Muscle of leg (tissue), 11 donors: Measurements from ENCODE around the gene GLTP. TPM values are rescaled to one million over a fixed set of nuclear protein-coding genes. Genes with fewer than 3 reads are reported as not detected.

Experiments used
- DNase-seq: peaks from one replicate; pipeline ENCODE4 v3.0.0; 2013
- H3K27ac ChIP-seq: one replicate; pipeline ENCODE4 v1.5.1; 2013; ENCODE audit warnings: mild to moderate bottlenecking, low read length, control low read depth
- H3K27me3 ChIP-seq: one replicate; pipeline ENCODE4 v1.6.1; 2013; ENCODE audit warnings: low read length; ENCODE audit not compliant: control insufficient read depth, insufficient read depth
- H3K36me3 ChIP-seq: one replicate; pipeline ENCODE4 v1.6.1; 2013; ENCODE audit warnings: low read length; ENCODE audit not compliant: control insufficient read depth, insufficient read depth
- H3K4me1 ChIP-seq: one replicate; pipeline ENCODE4 v1.6.1; 2013; ENCODE audit warnings: low read length; ENCODE audit not compliant: control insufficient read depth, insufficient read depth
- H3K4me3 ChIP-seq: one replicate; pipeline ENCODE4 v1.5.1; 2013; ENCODE audit warnings: low read length, control low read depth
- H3K9me3 ChIP-seq: replicated peaks from 2 replicates; pipeline ENCODE4 v1.6.1; 2013; ENCODE audit warnings: low read depth, low read length; ENCODE audit not compliant: control insufficient read depth
- WGBS: methylation state at CpG from one replicate; pipeline ENCODE4 v1.1.5; 2013; ENCODE audit warnings: missing lambda C conversion rate; ENCODE audit not compliant: insufficient coverage; 5-methylcytosine and 5-hydroxymethylcytosine counted together
- polyA plus RNA-seq, 8 donors: library from polyadenylated mRNA; unstranded; fragments of 120-200 nt; gene quantifications; one replicate each; pipeline versions ENCODE4 v1.2.1 to v1.2.3, GENCODE V29; 2013; ENCODE audit warnings: inconsistent platforms in 1 of 8, low replicate concordance in 1 of 8; ENCODE audit not compliant: insufficient read length in 8 of 8, insufficient read depth in 1 of 8
- total RNA-seq: library from RNA; stranded (reverse); fragments of 120-200 nt; gene quantifications from one replicate; pipeline ENCODE4 v1.2.4, GENCODE V29; 2013

GLTP gene
- total and polyA plus RNA-seq, 9 donors = 17.9 to 34.2 (median 22.4) TPM

GRCh38 chr12:109827080-109827479, 53.3 kb downstream of the GLTP start:
- WGBS = no CpG with 5 or more reads among the region's 3 CpGs
- peaks cover 8% of the 10 kb centered on the region for H3K27me3 ChIP-seq
- H3K36me3 ChIP-seq = no peaks in the 10 kb centered on the region
- no peaks in the 10 kb centered on the region for H3K9me3 ChIP-seq
- DNase-seq = no peak
- no peak overlapping the region for H3K4me3 ChIP-seq
- no peaks in the 10 kb centered on the region for H3K4me1 ChIP-seq
- H3K27ac ChIP-seq = no peak overlapping the region

- no peaks in the 10 kb centered on the region for H3K36me3 ChIP-seq
- no peak overlapping the region for H3K27ac ChIP-seq
- H3K9me3 ChIP-seq = no peaks in the 10 kb centered on the region
- H3K4me1 ChIP-seq = no peaks in the 10 kb centered on the region
- no peaks in the 10 kb centered on the region for H3K27me3 ChIP-seq
- 80% methylated on average over 1 of the region's 8 CpGs for WGBS
- no peak overlapping the region for H3K4me3 ChIP-seq
- no peak for DNase-seq
These were observed 55.6 kb downstream of the GLTP start for GRCh38 chr12:109824731-109825130.

GRCh38 chr12:109822951-109823411, 57.4 kb downstream of the GLTP start:
- H3K9me3 ChIP-seq = no peaks in the 10 kb centered on the region
- 70% methylated on average over 15 of the region's 15 CpGs for WGBS
- DNase-seq = no peak
- no peak overlapping the region for H3K4me3 ChIP-seq
- H3K27me3 ChIP-seq = no peaks in the 10 kb centered on the region
- H3K27ac ChIP-seq = no peak overlapping the region
- no peaks in the 10 kb centered on the region for H3K4me1 ChIP-seq
- H3K36me3 ChIP-seq = no peaks in the 10 kb centered on the region

GRCh38 chr12:109822416-109822815, 57.9 kb downstream of the GLTP start:
- no peak overlapping the region for H3K27ac ChIP-seq
- 72% methylated on average over 5 of the region's 7 CpGs for WGBS
- H3K36me3 ChIP-seq = no peaks in the 10 kb centered on the region
- no peak for DNase-seq
- H3K4me1 ChIP-seq = no peaks in the 10 kb centered on the region
- no peaks in the 10 kb centered on the region for H3K9me3 ChIP-seq
- no peak overlapping the region for H3K4me3 ChIP-seq
- H3K27me3 ChIP-seq = no peaks in the 10 kb centered on the region

- H3K4me3 ChIP-seq = no peak overlapping the region
- no peaks in the 10 kb centered on the region for H3K9me3 ChIP-seq
- no peaks in the 10 kb centered on the region for H3K36me3 ChIP-seq
- no peaks in the 10 kb centered on the region for H3K27me3 ChIP-seq
- no peak for DNase-seq
- H3K4me1 ChIP-seq = no peaks in the 10 kb centered on the region
- no peak overlapping the region for H3K27ac ChIP-seq
These were observed 58.4 kb downstream of the GLTP start for GRCh38 chr12:109821968-109822367.

GRCh38 chr12:109820816-109821381, 59.4 kb downstream of the GLTP start:
- Histone ChIP-seq H3K27me3 (no peaks in the 10 kb centered on the region), H3K4me3 (no peak overlapping the region), H3K4me1 (no peaks in the 10 kb centered on the region), H3K9me3 (no peaks in the 10 kb centered on the region), H3K36me3 (no peaks in the 10 kb centered on the region), H3K27ac (no peak overlapping the region)
- WGBS = 54% methylated on average over 13 of the region's 16 CpGs
- no peak for DNase-seq

GRCh38 chr12:109818905-109819500, 61.3 kb downstream of the GLTP start:
- no peaks in the 10 kb centered on the region for H3K4me1 ChIP-seq
- H3K36me3 ChIP-seq = no peaks in the 10 kb centered on the region
- DNase-seq = no peak
- H3K9me3 ChIP-seq = no peaks in the 10 kb centered on the region
- 70% methylated on average over 4 of the region's 10 CpGs for WGBS
- H3K27me3 ChIP-seq = no peaks in the 10 kb centered on the region
- H3K27ac ChIP-seq = no peak overlapping the region
- H3K4me3 ChIP-seq = no peak overlapping the region

- no peak for DNase-seq
- no peaks in the 10 kb centered on the region for H3K9me3 ChIP-seq
- H3K36me3 ChIP-seq = no peaks in the 10 kb centered on the region
- no peak overlapping the region for H3K4me3 ChIP-seq
- no peaks in the 10 kb centered on the region for H3K27me3 ChIP-seq
- no peaks in the 10 kb centered on the region for H3K4me1 ChIP-seq
- WGBS = no CpG with 5 or more reads among the region's 9 CpGs
- no peak overlapping the region for H3K27ac ChIP-seq
These were observed 62.1 kb downstream of the GLTP start for GRCh38 chr12:109818253-109818652.

GRCh38 chr12:109817627-109818231, 62.6 kb downstream of the GLTP start:
- Histone ChIP-seq H3K27ac (no peak overlapping the region), H3K9me3 (no peaks in the 10 kb centered on the region), H3K4me3 (no peak overlapping the region), H3K27me3 (no peaks in the 10 kb centered on the region), H3K36me3 (no peaks in the 10 kb centered on the region), H3K4me1 (no peaks in the 10 kb centered on the region)
- WGBS = 89% methylated on average over 5 of the region's 8 CpGs
- DNase-seq = no peak

- H3K9me3 ChIP-seq = no peaks in the 10 kb centered on the region
- WGBS = 80% methylated on average over 4 of the region's 7 CpGs
- no peak for DNase-seq
- H3K4me3 ChIP-seq = no peak overlapping the region
- H3K27ac ChIP-seq = no peak overlapping the region
- no peaks in the 10 kb centered on the region for H3K36me3 ChIP-seq
- no peaks in the 10 kb centered on the region for H3K27me3 ChIP-seq
- H3K4me1 ChIP-seq = no peaks in the 10 kb centered on the region
These were observed 63.5 kb downstream of the GLTP start for GRCh38 chr12:109816870-109817269.
